22Rv1 (cell line): Measurements from ENCODE around the gene MCAM.

ENCODE experiments used
- H3K27ac ChIP-seq: fragments of 450-650 bp; 2 replicates; pipeline ENCODE4 v1.5.1; 2017
- ZFX ChIP-seq: fragments of 450-650 bp; IDR thresholded peaks from 2 replicates; pipeline ENCODE4 v1.6.1; 2017; ENCODE audit warnings: antibody characterized with exemption, borderline replicate concordance
- TF ChIP-seq, protein P1 (sequence below): fragments of 450-650 bp; IDR thresholded peaks from 2 replicates; pipeline ENCODE4 v1.5.1; 2017; ENCODE audit warnings: mild to moderate bottlenecking

MCAM gene

DNA sequence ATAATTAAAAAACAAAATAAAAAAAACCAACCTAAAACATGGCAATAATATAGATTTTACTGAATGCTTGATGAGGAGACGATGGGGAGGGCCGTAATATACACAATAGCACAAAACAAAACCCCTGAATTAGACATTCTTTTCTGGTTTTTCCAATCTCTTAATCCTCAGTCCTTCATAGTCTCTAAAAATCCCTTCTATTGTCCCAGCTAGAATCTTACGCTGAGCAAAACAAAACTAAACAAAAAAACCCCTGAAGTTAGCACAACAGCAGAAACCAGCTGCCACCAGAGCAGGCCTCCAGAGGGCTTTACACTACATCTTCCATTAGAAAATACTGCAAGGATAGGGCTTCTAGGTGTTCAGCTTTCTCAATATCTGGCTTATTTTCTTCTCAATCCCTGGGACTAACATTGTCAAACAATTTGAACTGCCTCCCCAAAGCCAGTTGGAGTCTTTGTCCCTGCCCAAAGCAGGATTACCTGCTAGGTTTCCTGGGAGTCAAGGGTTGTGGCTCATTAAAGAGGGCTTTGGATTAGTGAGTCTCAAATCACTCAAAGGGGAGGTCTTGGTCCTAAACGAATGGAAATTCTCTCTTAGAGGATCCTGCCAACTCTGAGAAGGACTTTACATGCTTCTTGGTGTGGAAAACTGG lies 15.3 kb upstream of the MCAM start:
- no peak for TF ChIP-seq ZFX
- TF ChIP-seq, protein P1, sequence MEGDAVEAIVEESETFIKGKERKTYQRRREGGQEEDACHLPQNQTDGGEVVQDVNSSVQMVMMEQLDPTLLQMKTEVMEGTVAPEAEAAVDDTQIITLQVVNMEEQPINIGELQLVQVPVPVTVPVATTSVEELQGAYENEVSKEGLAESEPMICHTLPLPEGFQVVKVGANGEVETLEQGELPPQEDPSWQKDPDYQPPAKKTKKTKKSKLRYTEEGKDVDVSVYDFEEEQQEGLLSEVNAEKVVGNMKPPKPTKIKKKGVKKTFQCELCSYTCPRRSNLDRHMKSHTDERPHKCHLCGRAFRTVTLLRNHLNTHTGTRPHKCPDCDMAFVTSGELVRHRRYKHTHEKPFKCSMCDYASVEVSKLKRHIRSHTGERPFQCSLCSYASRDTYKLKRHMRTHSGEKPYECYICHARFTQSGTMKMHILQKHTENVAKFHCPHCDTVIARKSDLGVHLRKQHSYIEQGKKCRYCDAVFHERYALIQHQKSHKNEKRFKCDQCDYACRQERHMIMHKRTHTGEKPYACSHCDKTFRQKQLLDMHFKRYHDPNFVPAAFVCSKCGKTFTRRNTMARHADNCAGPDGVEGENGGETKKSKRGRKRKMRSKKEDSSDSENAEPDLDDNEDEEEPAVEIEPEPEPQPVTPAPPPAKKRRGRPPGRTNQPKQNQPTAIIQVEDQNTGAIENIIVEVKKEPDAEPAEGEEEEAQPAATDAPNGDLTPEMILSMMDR = no peak
- H3K27ac ChIP-seq = no peak overlapping the region

DNA sequence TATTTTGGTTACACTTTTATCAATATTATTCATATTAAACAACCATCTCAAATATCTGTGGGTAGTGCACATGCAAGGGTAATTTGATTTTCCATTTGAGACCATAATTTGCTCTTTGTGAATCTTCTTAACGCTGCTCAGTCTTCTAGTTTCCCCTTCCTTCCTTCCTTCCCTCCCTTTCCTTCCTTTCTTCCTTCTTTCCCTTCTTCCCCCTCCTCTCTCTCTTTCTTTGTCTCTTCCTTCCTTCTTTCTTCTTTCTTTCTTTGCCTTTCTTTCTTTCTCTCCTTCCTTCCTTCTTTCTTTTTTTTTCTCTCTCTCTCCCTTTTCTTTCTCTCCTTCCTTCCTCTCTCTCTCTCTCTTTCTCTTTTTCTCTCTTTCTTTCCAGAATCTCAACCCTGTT lies 13.3 kb upstream of the MCAM start:
- TF ChIP-seq, protein P1 = no peak
- TF ChIP-seq ZFX = no peak
- no peak overlapping the region for H3K27ac ChIP-seq

DNA sequence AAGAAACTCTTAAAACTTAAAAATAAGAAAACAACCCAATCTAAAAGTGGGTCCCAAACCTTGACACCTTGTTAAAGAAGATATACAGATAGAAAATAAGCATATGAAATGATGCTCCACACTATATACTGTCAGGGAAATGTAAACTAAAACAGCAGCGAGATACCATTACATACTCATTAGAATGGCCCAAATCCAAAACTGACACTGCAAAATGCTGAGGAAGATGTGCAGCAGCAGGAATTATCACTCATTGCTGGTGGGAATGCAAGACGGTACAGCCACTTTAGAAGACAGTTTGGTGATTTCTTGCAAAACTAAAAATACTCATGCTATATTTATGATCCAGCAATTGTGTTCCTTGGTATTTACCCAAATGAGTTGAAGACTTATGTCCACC lies 12.4 kb upstream of the MCAM start:
- no peak overlapping the region for H3K27ac ChIP-seq
- TF ChIP-seq, protein P1 = no peak
- TF ChIP-seq ZFX = no peak

DNA sequence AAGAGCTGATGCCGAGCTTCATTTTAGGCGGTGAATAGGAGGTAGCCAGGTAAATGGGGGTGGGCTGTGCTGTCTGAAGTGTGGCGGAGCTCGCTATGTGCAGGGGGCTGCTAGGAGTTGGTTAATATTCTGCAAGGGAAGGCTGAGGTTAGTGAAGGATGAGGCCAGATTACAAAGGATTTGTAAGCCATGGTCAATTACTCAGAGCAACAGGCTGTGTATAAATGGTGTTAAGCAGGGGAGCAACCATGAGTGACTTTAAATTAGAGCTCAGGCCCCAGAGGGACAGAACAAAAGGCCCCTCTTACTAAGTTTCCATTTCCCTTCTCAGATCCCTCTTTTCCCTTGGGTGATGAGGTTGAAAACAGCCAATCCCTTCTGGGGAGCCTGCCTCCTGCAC lies 7.3 kb upstream of the MCAM start:
- TF ChIP-seq, protein P1 = no peak
- no peak overlapping the region for H3K27ac ChIP-seq

DNA sequence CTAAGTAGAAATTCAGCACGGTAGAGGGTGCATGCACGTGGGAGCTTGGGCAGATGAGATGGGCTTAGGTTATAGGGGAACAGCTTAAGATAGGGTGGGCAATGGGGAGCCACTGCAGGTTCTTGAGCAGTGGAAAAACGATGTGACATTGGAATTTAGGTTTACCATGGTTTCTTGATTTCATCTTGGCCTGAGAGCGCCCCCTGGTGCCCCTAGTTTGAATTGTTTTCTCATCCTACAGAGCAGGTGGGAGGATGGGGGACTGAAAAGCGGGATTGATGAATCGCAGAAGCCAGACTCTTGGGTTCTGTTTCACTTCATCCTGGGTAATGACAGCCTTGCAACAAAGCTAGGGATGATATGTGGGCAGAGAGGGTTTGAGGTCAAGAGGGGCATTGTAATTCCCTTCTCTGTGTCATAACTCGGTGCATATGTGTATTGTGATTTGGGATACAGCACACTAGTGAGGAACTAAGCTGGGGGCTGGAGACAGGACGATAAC lies 6.7 kb upstream of the MCAM start:
- H3K27ac ChIP-seq = no peak overlapping the region
- TF ChIP-seq, protein P1 = peak; percentile 88
- TF ChIP-seq ZFX = no peak

DNA sequence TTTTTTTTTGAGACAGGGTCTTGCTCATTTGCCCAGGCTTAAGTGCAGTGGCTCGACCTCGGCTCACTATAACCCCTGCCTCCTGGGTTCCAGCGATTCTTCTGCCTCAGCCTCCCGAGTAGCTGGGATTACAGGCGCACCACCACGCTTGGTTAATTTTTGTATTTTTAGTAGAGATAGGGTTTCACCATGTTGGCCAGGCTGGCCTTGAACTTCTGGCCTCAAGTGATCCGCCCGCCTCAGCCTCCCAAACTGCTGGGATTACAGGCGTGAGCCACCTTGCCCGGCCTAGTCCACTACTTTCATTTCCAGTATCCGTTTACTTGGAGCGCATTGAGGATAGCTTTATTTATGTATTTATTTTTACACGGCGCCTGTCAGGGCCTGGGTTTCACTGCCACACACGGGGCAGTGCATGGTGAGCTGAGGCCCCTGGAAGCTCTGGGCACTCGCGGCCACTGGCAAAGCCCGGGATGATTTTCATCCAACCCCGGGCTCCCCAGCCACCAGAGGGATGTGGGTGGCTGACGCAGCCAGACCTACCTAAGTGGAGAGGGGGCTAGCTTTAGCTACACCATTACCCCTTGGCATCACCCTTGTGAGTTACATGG lies 6.1 kb upstream of the MCAM start:
- H3K27ac ChIP-seq = no peak overlapping the region
- no peak for TF ChIP-seq ZFX
- TF ChIP-seq, protein P1 = no peak

DNA sequence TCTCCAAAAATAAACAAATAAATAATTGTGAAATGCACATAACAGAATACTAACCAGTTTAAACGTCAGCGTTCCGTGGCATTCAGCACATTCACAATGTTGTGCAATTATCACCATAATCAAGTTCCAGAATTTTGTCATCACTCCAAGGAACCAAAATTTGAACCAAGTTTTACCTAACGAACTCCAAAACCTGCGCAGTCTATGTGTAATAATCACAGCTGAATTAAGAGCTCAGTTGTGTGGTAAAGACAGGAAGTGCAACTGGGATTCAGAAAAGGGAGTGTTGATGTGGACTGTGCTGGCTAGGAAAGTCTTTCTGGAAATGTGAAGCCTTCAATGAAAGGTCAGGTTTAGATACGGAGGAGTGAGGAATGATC lies 5.4 kb upstream of the MCAM start:
- no peak overlapping the region for H3K27ac ChIP-seq
- TF ChIP-seq, protein P1 = no peak
- TF ChIP-seq ZFX = no peak
